ENCODE data around the gene CELSR1. TPM values are rescaled to one million over a fixed set of nuclear protein-coding genes. Genes with fewer than 3 reads are reported as not detected.

Gene CELSR1
- total RNA-seq, 1 experiment from 2014 or later = 33.2 TPM

DNA sequence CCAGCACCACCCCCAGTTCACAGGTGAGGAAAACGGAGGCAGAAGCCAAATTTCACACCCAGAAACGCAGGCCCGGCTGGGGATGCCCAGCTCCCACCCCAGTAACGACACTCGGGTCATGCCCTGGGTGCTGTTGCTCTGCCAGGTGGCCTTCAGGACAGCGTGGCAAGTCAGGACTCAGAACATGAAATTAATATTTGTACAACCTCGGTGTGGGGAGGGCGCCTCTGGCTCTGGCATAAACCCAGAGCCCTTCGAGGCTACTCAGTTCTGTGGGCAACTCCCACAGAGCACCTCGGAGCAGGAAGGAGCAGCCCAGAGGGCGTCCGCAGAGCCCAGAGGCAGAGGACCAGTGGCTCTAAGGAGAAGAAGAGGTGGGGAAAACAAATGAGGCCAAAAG, 71.6 kb downstream of the CELSR1 start:
- H3K4me1 Mint-ChIP-seq (ENCODE audit: low read depth, unreplicated experiment) = no peaks in the 10 kb centered on the region
- intact Hi-C loops (cut with micrococcal nuclease; ENCODE audit: unreplicated experiment) = no loop called here
- no peaks in the 10 kb centered on the region for H3K9me3 ChIP-seq
- DNase-seq = no peak
- H3K9me3 Mint-ChIP-seq (ENCODE audit: unreplicated experiment) = no peaks in the 10 kb centered on the region
- no peaks in the 10 kb centered on the region for H3K27me3 Mint-ChIP-seq (ENCODE audit: insufficient read depth, unreplicated experiment)
- no TSS peak for BruUV-seq (replicated peaks)
- peaks cover 23% of the 10 kb centered on the region for H3K36me3 Mint-ChIP-seq (ENCODE audit: insufficient read depth, unreplicated experiment)
- no peak overlapping the region for H3K4me3 ChIP-seq (ENCODE audit: low read depth, low read length)
- H3K27me3 ChIP-seq (replicated peaks; ENCODE audit: control insufficient read depth, insufficient read depth, low read length) = no peaks in the 10 kb centered on the region
- H3K4me1 ChIP-seq = no peaks in the 10 kb centered on the region
- no peak overlapping the region for H3K27ac Mint-ChIP-seq (ENCODE audit: unreplicated experiment)
- no peaks in the 10 kb centered on the region for H3K36me3 ChIP-seq (ENCODE audit: control insufficient read depth, insufficient read depth, low read length)
- H3K4me3 Mint-ChIP-seq (ENCODE audit: unreplicated experiment) = no peak overlapping the region
- TF ChIP-seq, protein P1, sequence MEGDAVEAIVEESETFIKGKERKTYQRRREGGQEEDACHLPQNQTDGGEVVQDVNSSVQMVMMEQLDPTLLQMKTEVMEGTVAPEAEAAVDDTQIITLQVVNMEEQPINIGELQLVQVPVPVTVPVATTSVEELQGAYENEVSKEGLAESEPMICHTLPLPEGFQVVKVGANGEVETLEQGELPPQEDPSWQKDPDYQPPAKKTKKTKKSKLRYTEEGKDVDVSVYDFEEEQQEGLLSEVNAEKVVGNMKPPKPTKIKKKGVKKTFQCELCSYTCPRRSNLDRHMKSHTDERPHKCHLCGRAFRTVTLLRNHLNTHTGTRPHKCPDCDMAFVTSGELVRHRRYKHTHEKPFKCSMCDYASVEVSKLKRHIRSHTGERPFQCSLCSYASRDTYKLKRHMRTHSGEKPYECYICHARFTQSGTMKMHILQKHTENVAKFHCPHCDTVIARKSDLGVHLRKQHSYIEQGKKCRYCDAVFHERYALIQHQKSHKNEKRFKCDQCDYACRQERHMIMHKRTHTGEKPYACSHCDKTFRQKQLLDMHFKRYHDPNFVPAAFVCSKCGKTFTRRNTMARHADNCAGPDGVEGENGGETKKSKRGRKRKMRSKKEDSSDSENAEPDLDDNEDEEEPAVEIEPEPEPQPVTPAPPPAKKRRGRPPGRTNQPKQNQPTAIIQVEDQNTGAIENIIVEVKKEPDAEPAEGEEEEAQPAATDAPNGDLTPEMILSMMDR (IDR thresholded peaks at IDR 0.05; ENCODE audit: insufficient read depth in 1 of 2, low read depth in 1 of 2, low read length in 1 of 2, severe bottlenecking in 1 of 2, unreplicated experiment in 1 of 2) = no peak
- POLR2A ChIA-PET = no interaction called here
- CTCF ChIA-PET = no interaction called here

- Histone ChIP-seq H3K4me3 (ENCODE audit: low read depth, low read length) (no peak overlapping the region), H3K36me3 (ENCODE audit: control insufficient read depth, insufficient read depth, low read length) (no peaks in the 10 kb centered on the region), H3K27me3 (replicated peaks; ENCODE audit: control insufficient read depth, insufficient read depth, low read length) (no peaks in the 10 kb centered on the region), H3K4me1 (no peaks in the 10 kb centered on the region), H3K9me3 (no peaks in the 10 kb centered on the region)
- Mint-ChIP-seq H3K27me3 (ENCODE audit: insufficient read depth, unreplicated experiment) (no peaks in the 10 kb centered on the region), H3K27ac (ENCODE audit: unreplicated experiment) (no peak overlapping the region), H3K4me3 (ENCODE audit: unreplicated experiment) (no peak overlapping the region), H3K4me1 (ENCODE audit: low read depth, unreplicated experiment) (no peaks in the 10 kb centered on the region), H3K36me3 (ENCODE audit: insufficient read depth, unreplicated experiment) (peaks cover 23% of the 10 kb centered on the region), H3K9me3 (ENCODE audit: unreplicated experiment) (no peaks in the 10 kb centered on the region)
- intact Hi-C loops (cut with micrococcal nuclease; ENCODE audit: unreplicated experiment) = no loop called here
- CTCF ChIA-PET = no interaction called here
- POLR2A ChIA-PET = no interaction called here
- DNase-seq = no peak
- no TSS peak for BruUV-seq (replicated peaks)
- TF ChIP-seq, protein P1 (IDR thresholded peaks at IDR 0.05; ENCODE audit: insufficient read depth in 1 of 2, low read depth in 1 of 2, low read length in 1 of 2, severe bottlenecking in 1 of 2, unreplicated experiment in 1 of 2) = no peak
These were observed 72.1 kb downstream of the CELSR1 start for GRCh38 chr22:46465345-46465720.

DNA sequence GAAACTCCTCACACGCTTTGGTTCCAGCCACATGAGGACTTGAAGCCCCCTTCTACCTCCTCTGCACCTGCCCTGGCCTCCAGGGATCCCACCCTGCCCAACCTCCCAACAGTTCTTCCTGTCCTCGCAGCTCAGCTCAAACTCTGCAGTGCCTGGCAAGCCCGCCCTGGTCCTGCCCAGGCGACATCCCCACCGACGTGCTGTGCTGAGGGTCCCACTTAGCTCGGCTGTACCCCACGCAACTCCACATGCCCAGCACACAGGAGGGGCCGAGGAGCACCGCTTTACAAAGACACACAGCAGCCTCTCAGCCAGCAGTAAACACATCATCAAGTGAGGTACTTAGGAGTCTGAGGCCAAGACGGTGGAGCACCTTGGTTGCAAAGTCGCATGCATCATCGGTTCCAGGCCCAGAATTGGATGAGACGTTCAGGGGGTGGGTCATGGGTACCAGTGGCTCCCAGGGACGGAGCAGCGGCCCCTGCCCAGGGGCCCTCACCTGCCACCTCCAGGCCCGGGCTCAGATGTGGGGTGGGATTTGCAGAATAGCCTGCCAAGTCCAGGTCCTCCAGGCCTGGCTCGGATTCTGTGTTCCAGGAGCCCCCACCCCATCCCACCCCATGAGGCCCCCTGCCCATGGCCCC, 72.6 kb downstream of the CELSR1 start:
- ChIA-PET CTCF (interaction anchor here (0.6 kb wide), 1 partner anchor 14 kb away, joined by 3 read pairs; no protein-coding TSS in a partner anchor), POLR2A (no interaction called here)
- H3K27me3 Mint-ChIP-seq (ENCODE audit: insufficient read depth, unreplicated experiment) = no peaks in the 10 kb centered on the region
- no peak overlapping the region for H3K4me3 ChIP-seq (ENCODE audit: low read depth, low read length)
- H3K36me3 ChIP-seq (ENCODE audit: control insufficient read depth, insufficient read depth, low read length) = no peaks in the 10 kb centered on the region
- H3K9me3 ChIP-seq = no peaks in the 10 kb centered on the region
- H3K27me3 ChIP-seq (replicated peaks; ENCODE audit: control insufficient read depth, insufficient read depth, low read length) = no peaks in the 10 kb centered on the region
- no peak overlapping the region for H3K4me3 Mint-ChIP-seq (ENCODE audit: unreplicated experiment)
- H3K27ac Mint-ChIP-seq (ENCODE audit: unreplicated experiment) = no peak overlapping the region
- H3K4me1 ChIP-seq = no peaks in the 10 kb centered on the region
- BruUV-seq (replicated peaks) = no TSS peak
- intact Hi-C loops (cut with micrococcal nuclease; ENCODE audit: unreplicated experiment) = no loop called here
- TF ChIP-seq, protein P1 (IDR thresholded peaks at IDR 0.05; ENCODE audit: insufficient read depth in 1 of 2, low read depth in 1 of 2, low read length in 1 of 2, severe bottlenecking in 1 of 2, unreplicated experiment in 1 of 2) = no peak
- H3K36me3 Mint-ChIP-seq (ENCODE audit: insufficient read depth, unreplicated experiment) = peaks cover 23% of the 10 kb centered on the region
- H3K9me3 Mint-ChIP-seq (ENCODE audit: unreplicated experiment) = no peaks in the 10 kb centered on the region
- no peaks in the 10 kb centered on the region for H3K4me1 Mint-ChIP-seq (ENCODE audit: low read depth, unreplicated experiment)
- DNase-seq = no peak
